Esophagus squamous epithelium (tissue), 4 donors: ENCODE results near the gene ERCC6L2.

Experiments used
- CTCF ChIP-seq, 6 experiments: fragments of 450-650 bp in 4 of 6; fragments of 200-600 bp in 2 of 6; sonication (generic) in 2 of 6; IDR thresholded peaks; one replicate each; pipeline ENCODE4 v1.5.1; 2016 to 2019; ENCODE audit warnings: antibody characterized with exemption in 6 of 6, mild to moderate bottlenecking in 4 of 6, moderate library complexity in 4 of 6
- POLR2A ChIP-seq, 4 donors: fragments of 450-650 bp; IDR thresholded peaks; one replicate each; pipeline ENCODE4 v1.6.1; 2017; ENCODE audit warnings: antibody characterized with exemption in 4 of 4, mild to moderate bottlenecking in 4 of 4, moderate library complexity in 3 of 4

DNA sequence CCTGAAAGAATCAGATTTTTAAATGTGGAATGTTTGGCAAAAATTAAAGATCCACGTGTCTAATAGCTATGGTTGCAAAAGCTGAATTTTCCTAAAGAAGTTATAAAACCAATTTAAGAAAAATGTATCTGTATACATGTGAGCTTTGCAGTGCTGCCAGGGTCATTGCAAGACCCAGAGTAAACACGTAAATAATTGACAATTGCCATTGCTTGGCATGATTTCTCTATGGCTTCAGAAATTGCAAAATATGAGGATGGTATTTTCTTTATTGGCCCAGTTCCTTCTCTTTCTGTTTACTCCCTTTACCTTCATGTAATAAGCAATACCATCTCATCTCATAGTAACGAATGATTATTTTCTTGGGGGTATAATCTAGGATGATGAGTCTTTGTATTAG is 123.9 kb downstream of the ERCC6L2 start:
- TF ChIP-seq CTCF (IDR thresholded peaks at IDR 0.05) (no peak), POLR2A (IDR thresholded peaks at IDR 0.05) (no peak)
